Dedifferentiated amniotic fluid mesenchymal stem cell (primary cell): ENCODE data around the gene HMGB4.

Source experiments
- DNase-seq: peaks from one replicate; pipeline ENCODE4 v3.0.0-alpha.2; 2016; ENCODE audit errors: extremely low spot score

HMGB4 gene

DNA sequence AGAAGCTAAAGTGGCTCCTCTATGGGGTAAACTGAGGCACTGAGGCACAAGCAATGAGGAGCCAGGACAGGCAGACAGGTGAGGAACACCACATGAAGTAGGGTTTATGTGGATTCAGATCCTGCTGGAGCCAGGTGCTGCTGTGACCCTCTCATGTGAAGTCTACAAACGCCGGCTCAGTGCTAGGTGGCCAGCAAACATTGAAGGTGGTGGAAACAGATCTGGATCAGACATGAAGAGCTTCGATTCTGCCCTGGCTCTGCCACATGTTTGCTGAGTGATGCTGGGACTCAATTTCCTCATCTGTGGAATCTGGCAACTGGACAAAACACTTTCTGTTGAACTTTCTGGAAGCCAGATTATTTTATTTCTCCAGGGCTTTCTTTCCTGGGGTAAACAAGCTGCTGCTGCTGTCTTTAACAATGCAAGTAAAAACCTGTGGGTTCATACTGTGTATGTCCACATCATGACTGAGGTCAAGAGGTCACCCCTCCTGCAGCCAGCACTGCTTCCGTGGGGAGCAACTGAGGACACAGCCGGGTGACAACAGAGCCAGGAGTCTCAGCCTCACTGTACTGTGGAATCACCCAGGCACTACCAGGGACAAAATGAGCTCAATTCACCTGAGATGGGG, 33.3 kb downstream of the HMGB4 start:
- DNase-seq: no peak

GRCh38 chr1:33898406-33898805, 34.5 kb downstream of the HMGB4 start:
- DNase-seq: no peak

GRCh38 chr1:33898881-33899280, 35.0 kb downstream of the HMGB4 start:
- DNase-seq: no peak

DNA sequence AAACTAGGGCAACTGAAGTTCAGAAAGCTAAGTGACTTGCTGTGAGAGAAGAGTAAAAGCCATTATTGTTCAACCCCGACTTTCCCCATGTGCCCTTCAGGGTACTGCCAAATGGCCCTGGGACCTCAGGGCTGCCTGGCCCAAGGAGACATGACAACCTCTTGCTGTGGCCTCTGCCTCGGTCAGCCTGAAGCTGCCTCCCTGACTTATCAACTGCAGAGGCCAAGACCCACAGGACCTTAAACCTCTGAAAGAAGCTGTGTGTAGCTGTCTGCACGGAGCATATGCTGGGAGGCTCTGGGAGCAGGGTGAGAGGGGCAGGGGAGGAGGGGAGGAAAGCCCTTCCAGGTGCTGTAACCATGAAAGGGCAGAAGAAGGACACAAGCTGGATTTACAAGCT, 35.9 kb downstream of the HMGB4 start:
- no peak for DNase-seq

DNA sequence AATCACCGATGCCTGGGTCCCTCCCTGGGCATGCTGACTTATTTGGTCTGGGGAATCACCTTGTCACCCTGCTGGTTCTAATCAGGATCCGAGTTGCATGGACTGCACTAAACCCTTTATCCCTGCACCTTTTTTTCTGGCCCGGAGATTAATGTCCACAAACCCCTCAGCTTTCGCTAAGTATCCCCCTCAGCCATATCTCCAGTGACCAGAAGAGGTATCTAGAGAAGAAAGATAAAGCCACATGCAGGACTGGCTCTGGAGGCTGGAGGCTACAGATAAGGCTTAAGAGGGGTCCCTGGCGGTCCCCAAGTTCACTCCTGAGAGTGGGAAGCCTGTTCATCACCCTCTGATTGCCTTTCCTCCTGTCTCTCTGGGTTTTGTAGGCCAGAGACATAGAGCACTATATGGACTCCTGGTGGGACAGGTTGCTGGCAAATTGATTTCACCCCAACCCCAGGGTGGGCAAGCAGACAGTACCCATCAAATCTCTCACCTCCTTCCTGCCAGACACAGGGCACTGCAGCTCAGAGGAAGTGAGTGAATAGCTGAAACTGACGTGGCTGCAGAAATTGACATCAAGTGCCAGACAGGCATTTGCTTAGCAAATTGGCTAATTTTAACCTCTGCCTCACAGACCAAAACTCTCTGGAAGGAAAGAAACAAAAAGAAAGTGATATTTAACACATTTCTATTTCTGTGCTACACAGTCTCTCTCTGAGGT, 38.8 kb downstream of the HMGB4 start:
- no peak for DNase-seq

- no peak for DNase-seq
These were observed 39.3 kb downstream of the HMGB4 start for GRCh38 chr1:33903210-33903589.

GRCh38 chr1:33905241-33905640, 41.4 kb downstream of the HMGB4 start:
- no peak for DNase-seq

DNA sequence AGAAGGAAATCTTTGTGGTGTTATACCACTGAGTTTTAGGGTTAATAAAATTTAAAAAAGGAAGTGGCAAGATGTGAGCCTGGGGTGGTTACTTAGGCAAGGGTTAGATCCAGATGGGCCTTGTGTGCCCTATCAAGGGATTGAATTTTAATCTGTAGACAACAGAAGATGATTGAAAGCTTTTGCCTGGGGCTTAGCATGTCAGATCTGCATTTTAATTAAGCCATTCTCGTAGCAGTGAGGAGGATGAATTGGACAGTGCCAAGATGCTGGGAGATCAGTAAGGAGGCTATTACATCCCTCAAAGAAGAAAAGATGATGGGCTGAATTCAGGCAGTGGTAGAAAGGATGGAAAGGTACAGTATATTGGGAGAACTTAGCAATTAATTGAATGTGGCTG, 42.3 kb downstream of the HMGB4 start:
- DNase-seq: no peak

GRCh38 chr1:33908324-33908956, 44.6 kb downstream of the HMGB4 start:
- no peak for DNase-seq
